ENCODE measurements around the gene LRRIQ3. TPM values are rescaled to one million over a fixed set of nuclear protein-coding genes. Genes with fewer than 3 reads are reported as not detected.

Gene LRRIQ3
- total RNA-seq, 2 experiments from 2014 or later: 2.3 to 2.5 TPM

- no peak for DNase-seq (ENCODE audit: low spot score)
- Histone ChIP-seq H2AFZ (ENCODE audit: low read length) (no peak overlapping the region), H3K36me3 (ENCODE audit: insufficient read depth, low read length) (no peaks in the 10 kb centered on the region), H3K9me2 (ENCODE audit: insufficient read depth, low read length) (no peaks in the 10 kb centered on the region), H3K4me3 (ENCODE audit: low read depth, low read length, poor library complexity, severe bottlenecking) (no peak overlapping the region), H3K79me2 (ENCODE audit: insufficient read depth, low read depth, low read length) (no peaks in the 10 kb centered on the region), H3K27ac (ENCODE audit: low read depth, low read length, poor library complexity, severe bottlenecking) (no peak overlapping the region), H3K4me1 (ENCODE audit: insufficient read depth, low read length, poor library complexity, severe bottlenecking) (no peaks in the 10 kb centered on the region), H3K4me2 (ENCODE audit: low read length) (no peak overlapping the region), H4K20me1 (ENCODE audit: insufficient read depth, low read length) (no peaks in the 10 kb centered on the region), H3K9me3 (ENCODE audit: low read length) (no peaks in the 10 kb centered on the region)
- TF ChIP-seq EZH2phosphoT487 (IDR thresholded peaks at IDR 0.05; ENCODE audit: borderline replicate concordance, low read depth, low read length) (no peak), CTCF (conservative IDR thresholded peaks at IDR 0.05; ENCODE audit: low read length) (no peak)
- ChIA-PET POLR2A (interaction anchor here (0.6 kb wide), 1 partner anchor 411 kb away, joined by 5 read pairs; no protein-coding TSS in a partner anchor), CTCF (ENCODE audit: unreplicated experiment) (no interaction called here)
- BruUV-seq (replicated peaks): no TSS peak
- intact Hi-C loops (cut with micrococcal nuclease; ENCODE audit: unreplicated experiment): no loop called here
Observed at GRCh38 chr1:74050386-74050785, 147.6 kb downstream of the LRRIQ3 start.

GRCh38 chr1:74038042-74038441 is 159.9 kb downstream of the LRRIQ3 start:
- Histone ChIP-seq H3K79me2 (ENCODE audit: insufficient read depth, low read depth, low read length) (no peaks in the 10 kb centered on the region), H3K9me3 (ENCODE audit: low read length) (no peaks in the 10 kb centered on the region), H4K20me1 (ENCODE audit: insufficient read depth, low read length) (no peaks in the 10 kb centered on the region), H3K36me3 (ENCODE audit: insufficient read depth, low read length) (no peaks in the 10 kb centered on the region), H2AFZ (ENCODE audit: low read length) (no peak overlapping the region), H3K4me3 (ENCODE audit: low read depth, low read length, poor library complexity, severe bottlenecking) (no peak overlapping the region), H3K9me2 (ENCODE audit: insufficient read depth, low read length) (no peaks in the 10 kb centered on the region), H3K4me2 (ENCODE audit: low read length) (no peak overlapping the region), H3K4me1 (ENCODE audit: insufficient read depth, low read length, poor library complexity, severe bottlenecking) (no peaks in the 10 kb centered on the region), H3K27ac (ENCODE audit: low read depth, low read length, poor library complexity, severe bottlenecking) (no peak overlapping the region)
- CTCF ChIA-PET (ENCODE audit: unreplicated experiment): no interaction called here
- BruUV-seq (replicated peaks): no TSS peak
- POLR2A ChIA-PET: no interaction called here
- no peak for DNase-seq (ENCODE audit: low spot score)
- intact Hi-C loops (cut with micrococcal nuclease; ENCODE audit: unreplicated experiment): no loop called here
- no peak for TF ChIP-seq CTCF (conservative IDR thresholded peaks at IDR 0.05; ENCODE audit: low read length)
- no peak for TF ChIP-seq EZH2phosphoT487 (IDR thresholded peaks at IDR 0.05; ENCODE audit: borderline replicate concordance, low read depth, low read length)

- no peaks in the 10 kb centered on the region for H4K20me1 ChIP-seq (ENCODE audit: insufficient read depth, low read length)
- H3K27ac ChIP-seq (ENCODE audit: low read depth, low read length, poor library complexity, severe bottlenecking): no peak overlapping the region
- no peaks in the 10 kb centered on the region for H3K79me2 ChIP-seq (ENCODE audit: insufficient read depth, low read depth, low read length)
- no peak overlapping the region for H3K4me3 ChIP-seq (ENCODE audit: low read depth, low read length, poor library complexity, severe bottlenecking)
- H3K36me3 ChIP-seq (ENCODE audit: insufficient read depth, low read length): no peaks in the 10 kb centered on the region
- CTCF ChIA-PET (ENCODE audit: unreplicated experiment): no interaction called here
- no peaks in the 10 kb centered on the region for H3K9me2 ChIP-seq (ENCODE audit: insufficient read depth, low read length)
- intact Hi-C loops (cut with micrococcal nuclease; ENCODE audit: unreplicated experiment): no loop called here
- H3K4me2 ChIP-seq (ENCODE audit: low read length): no peak overlapping the region
- H2AFZ ChIP-seq (ENCODE audit: low read length): no peak overlapping the region
- TF ChIP-seq CTCF (conservative IDR thresholded peaks at IDR 0.05; ENCODE audit: low read length): no peak
- no peak for TF ChIP-seq EZH2phosphoT487 (IDR thresholded peaks at IDR 0.05; ENCODE audit: borderline replicate concordance, low read depth, low read length)
- no peaks in the 10 kb centered on the region for H3K9me3 ChIP-seq (ENCODE audit: low read length)
- no peaks in the 10 kb centered on the region for H3K4me1 ChIP-seq (ENCODE audit: insufficient read depth, low read length, poor library complexity, severe bottlenecking)
- POLR2A ChIA-PET: no interaction called here
- BruUV-seq (replicated peaks): no TSS peak
- no peak for DNase-seq (ENCODE audit: low spot score)
Observed at GRCh38 chr1:74012583-74012982, 185.4 kb downstream of the LRRIQ3 start.

All from OCI-LY7 (cell line).